Ammon's horn (tissue), 1 donor: ENCODE measurements around the gene FCHSD2.
"Not testable (repeated sequence)": the region's sequence is repeated elsewhere in the genome, so short reads cannot be mapped to it uniquely, and the experiment has no call there.

ENCODE experiments used
- DNase-seq: peaks from one replicate; pipeline ENCODE4 v3.0.0-alpha.2; 2016; ENCODE audit warnings: low spot score

FCHSD2 gene

DNA sequence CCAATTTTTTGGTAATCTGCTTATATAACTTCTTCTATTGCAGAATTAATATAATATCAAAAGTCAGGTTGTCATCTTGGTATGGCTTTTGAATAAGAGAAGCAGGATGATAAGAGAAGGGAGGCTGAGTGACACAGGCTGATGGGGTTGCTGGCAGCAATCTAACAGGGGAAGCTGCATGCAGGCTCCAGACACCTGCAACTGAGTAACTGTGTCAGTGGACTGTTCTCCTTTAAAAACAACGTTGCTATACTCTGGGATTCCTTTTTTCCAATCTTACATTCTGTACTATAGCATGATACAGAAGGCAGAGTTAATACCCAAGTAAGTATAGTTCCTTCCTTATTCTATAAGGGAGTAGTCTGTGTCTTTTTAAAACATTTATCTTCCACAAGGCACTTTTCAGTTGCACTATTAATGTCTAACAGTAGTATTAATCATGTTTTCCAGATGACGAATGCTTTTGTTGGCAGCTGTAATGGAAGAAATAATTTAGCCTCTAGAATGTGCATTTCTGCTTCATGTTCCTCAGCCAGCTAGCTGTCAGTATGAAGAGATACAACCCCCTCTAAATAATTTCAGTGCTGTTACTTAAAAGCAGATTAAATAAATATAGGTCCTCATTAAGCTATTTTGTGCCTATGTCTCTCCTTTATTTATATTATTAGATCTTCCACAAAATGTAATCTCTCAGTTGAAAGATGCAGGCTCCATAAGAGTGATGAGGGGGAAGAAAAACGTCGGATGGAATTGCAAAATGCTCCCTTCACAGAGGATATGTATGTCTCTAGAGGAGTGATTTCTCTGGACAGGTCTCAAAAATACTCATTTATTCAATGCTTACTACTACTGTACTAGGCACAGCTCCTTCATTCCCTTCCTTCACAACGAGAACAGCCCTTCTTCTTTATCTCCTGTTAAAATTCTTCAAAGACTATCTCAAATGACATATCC is 277.1 kb downstream of the FCHSD2 start:
- no peak for DNase-seq

DNA sequence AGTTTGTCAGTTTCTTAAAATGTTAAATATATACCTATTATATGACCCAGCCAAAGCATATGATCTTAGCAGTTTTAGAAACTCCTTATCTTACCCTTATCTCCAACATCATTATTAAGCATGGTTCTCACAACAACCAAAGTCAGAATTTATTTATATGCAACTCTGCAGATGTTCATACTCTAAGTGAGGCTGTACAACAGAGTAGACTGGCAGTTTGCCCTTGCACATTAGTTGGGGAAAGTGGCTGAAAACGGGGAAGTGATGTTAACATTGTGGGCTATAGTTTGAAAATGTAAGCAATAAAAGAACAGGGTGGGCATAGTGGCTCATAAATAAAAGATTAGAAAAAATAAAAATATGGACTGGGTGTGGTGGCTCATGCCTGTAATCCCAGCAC is 278.2 kb downstream of the FCHSD2 start:
- no peak for DNase-seq

DNA sequence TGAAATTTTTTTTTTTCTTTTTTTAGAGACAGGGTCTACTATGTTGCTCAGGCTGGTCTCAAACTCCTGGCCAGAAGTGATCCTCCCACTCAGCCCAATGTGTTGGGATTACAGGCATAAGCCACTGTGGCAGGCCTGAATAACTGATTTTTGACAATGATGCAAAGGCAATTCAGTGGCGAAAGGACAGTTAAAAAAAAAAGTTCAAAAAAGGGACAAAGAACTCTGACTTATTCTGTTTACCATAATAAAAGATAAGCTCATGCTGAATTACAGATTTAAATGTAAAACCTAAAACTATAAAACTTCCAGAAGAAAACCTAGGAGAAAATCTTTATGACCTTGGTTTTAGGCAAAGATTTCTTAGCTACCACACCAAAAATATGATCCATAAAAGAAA is 279.0 kb downstream of the FCHSD2 start:
- no peak for DNase-seq

DNA sequence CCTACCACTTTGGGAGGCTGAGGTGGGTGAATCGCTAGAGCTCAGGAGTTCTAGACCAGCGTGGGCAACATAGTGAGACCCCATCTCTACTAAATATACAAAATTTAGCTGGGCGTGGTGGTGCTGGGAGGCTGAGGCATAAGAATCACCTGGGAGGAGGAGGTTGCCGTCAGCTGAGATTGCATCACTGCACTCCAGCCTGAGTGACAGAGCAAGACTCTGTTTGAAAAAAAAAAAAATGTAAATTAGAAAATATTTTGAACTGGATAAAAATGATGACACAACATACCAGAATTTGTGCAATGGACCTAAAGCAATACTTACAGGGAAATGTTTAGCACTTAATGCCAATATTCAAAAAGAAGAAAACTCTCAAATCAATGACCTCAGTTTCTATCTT is 281.5 kb downstream of the FCHSD2 start:
- DNase-seq, result no peak

DNA sequence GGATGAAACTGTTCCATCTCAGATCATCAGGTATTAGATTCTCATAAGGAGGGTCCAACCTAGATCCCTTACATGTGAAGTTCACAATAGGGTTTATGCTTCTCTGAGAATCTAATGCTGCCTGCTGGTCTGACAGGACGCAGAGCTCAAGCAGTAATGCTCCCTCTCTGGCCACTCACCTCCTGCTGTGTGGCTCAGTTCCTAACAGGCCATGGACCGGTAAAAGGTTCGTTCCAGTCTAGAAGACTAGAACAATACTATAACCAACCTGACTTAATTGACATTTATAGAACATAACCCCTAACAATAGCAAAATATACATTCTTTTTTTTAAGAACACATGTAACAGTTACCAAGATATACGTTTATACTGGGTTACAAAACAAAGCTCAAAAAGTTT is 282.1 kb downstream of the FCHSD2 start:
- no peak for DNase-seq

DNA sequence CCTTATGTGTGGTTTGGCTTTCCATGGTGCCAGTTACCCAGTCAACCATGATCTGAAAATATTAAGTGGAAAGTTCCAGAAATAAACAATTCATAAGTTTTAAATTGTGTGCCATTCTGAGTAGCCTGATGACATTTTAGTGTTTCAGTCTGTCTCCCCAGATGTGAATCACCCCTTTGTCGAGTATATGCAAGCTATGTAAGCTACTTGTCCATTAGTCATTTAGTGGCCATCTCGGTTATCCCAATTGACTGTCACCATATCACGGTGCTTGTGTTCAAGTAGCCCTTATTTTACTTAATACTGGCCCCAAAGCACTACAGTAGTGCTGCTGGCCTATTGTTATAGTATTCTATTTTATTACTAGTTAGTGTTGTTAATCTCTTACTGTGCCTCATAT is 283.0 kb downstream of the FCHSD2 start:
- no peak for DNase-seq

DNA sequence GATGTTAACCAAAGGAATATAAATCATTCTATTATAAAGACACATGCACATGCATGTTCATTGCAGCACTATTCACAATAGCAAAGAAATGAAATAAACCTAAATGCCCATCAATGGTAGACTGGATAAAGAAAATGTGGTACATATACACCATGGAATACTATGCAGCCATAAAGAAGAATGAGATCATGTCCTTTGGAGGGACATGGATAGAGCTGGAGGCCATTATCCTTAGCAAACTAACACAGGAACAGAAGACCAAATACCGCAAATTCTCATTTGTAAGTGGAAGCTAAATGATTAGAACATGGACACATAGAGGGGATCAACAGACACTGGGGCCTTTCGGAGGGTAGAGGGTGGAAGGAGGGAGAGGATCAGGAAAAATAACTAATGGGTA is 283.9 kb downstream of the FCHSD2 start:
- not testable (repeated sequence) for DNase-seq

DNA sequence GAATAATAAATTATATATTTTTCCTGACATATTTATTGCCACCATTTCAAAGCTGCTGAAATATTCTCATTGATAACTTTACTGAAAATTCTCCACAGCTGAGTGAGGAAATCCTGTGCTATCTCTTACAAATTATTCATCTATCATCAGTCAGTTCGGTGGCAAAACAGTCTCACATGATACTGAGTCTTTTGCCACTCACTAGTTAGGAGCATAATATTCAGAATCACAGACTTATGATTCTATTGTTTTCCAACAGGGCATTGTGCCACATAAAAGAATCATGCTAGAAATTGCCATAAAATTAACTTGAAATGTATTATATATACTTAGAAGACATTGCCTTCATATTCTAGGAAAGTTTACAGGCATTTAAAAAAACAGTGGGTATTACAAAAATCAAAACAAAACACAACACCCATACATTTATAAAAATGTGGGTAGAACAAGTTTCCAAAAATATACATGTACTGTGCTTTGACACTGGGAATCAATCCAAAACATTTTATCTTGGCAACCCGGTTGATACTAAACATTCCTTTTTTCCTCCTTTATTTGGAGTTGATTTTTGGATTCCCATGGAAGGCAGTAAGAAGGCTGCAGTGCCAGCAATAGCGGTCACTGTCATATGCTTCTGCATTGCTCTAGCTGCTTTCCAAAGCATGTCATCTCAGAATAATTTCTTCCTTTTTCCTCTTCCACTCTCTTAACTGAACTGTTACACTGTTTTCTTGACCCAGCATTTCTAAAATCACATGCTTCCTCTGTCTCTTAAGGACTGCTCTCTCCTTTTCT is 285.4 kb downstream of the FCHSD2 start:
- no peak for DNase-seq

DNA sequence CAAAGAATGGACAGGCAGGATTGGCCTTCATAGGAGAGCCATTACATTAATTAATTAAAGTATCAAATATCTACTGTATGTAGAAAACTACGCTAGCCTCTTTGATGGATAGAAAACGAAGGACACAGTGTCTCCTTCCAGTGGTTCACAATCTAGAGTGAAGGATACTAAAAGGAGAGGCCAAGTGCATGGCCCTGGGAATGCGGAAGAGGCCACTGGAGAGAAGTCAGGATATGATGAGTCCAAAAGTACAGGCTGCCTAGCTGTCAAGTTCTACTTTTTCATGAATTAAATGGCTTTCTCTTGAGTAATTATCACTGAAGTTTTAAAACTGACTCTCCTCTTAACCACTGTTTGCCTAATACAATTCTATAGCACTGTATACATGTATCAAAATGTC is 286.1 kb downstream of the FCHSD2 start:
- DNase-seq, result no peak

DNA sequence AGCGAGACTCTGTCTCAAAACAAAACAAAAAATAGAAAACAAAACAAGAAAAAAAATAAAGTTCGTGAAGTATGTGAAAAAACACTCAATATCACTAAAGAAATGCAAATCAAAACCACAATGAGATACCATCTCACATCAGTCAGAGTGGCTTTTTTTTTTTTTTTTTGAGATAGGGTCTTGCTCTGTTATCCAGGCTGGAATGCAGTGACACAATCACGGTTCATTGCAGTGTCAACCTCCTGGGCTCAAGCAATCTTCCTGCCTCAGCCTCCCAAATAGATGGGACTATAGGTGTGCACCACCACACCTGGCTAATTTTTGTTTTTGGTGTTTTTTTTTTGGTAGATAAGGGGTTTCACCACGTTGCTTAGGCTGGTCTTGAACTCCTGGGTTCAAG is 290.4 kb downstream of the FCHSD2 start:
- no peak for DNase-seq

DNA sequence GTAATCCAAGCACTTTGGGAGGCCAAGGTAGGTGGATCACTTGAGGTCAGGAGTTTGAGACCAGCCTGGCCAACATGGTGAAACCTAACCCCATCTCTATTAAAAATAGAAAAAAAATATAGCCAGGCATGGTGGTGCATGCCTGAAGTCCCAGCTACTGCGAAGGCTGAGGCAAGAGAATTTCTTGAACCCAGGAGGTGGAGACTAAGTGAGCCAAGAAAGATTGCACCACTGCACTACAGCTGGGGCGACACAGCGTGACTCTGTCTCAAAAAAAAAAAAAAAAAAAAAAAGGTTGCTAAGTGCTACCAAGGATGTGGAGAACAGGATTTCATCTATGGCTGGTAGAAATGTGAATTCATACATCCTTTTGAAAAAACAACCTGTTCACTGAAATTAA is 291.3 kb downstream of the FCHSD2 start:
- DNase-seq, result no peak

DNA sequence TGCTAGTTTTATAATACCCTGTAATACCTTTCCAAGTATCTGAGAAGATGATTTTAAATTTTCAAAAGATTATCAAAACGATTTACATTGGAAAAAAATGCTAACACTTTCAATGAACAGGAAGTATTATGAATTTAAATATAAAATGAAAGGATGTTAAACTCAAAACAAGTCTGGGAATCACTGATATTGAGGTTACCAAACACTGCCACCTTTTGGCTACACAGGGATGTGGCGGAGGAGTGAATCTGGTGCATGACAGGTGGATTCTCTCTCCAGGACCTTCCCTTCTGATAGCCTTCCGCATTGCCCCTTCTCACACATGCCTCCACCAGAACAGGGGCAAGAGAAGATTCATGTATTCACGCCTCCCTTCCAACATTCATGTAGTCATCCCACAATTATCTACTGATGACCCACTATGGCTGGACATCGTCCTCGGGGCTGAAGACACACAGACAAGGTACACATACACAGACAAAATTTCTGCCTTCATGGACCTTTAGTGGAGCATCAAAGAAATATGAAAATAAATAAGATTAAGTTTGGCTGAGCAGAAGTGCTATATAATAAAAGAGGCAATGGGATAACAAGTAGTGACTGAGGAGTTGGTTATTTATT is 293.2 kb downstream of the FCHSD2 start:
- DNase-seq, result no peak

DNA sequence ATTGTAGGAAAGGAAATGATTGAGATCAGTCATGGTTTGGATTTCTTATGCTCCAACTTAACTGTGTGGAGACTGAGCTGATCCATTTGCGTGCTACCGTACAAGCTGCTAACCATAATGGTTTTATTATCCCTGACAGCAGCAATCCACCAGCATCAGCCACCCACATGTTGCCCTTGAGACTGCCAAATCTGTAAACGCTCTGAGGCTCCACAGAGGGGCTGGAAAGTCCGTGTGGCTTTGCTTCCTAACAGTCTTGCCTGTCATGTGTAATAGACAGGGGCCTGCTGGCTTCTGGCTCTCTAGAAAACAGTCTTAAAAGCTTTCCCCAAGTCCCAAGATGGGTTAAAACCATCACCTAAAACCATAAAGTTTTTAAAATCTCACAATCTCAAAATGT is 297.8 kb downstream of the FCHSD2 start:
- DNase-seq, result no peak

DNA sequence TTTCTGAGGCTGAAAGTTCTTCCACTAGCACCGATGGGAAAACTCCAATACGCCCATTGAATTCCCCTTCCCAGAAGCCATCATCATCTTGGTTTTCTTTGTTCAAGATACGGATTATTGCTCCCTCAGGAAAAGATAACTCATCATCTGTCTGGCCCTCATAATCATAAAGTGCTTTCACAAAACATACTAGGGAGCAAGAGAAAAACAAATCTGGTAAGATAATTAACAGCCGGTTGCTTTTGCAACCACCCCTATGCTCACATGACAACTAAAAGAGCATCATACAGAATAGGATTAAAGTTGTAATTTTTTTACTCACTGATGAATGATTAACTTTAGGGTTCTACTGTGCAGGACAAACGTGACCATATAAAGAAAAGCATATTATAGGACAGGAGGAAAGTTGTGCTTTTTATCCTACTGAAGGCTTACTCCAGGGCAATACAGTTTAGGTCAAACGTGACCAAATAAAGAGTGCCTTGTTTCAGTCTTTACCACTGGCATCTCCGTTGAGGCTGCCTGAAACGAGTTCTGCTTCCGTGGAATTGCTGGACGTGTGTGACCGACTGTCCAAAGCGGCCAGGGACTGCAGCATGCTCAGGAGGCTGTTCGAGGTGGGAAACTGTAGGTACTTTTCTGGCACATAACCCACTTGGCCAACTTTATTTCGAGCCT is 299.3 kb downstream of the FCHSD2 start:
- no peak for DNase-seq

DNA sequence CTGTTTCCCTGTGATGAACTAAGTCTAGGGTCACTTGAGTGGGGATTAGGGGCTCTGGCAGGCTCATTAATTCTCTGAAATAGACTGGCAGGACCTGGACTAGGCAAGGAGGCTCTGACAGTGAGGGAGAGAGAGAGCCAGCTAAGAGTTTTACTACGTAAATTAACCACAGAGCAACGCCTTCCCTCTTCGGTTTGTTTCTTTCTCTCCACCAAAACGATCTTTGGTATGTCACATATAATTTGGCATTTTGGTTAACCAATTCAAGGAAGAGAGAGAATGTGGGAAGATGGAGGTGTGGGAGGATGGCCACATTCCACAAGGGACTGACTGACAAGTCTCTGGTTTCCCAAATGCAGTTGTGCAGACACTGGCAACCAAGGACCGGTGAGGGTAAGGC is 300.0 kb downstream of the FCHSD2 start:
- no peak for DNase-seq

DNA sequence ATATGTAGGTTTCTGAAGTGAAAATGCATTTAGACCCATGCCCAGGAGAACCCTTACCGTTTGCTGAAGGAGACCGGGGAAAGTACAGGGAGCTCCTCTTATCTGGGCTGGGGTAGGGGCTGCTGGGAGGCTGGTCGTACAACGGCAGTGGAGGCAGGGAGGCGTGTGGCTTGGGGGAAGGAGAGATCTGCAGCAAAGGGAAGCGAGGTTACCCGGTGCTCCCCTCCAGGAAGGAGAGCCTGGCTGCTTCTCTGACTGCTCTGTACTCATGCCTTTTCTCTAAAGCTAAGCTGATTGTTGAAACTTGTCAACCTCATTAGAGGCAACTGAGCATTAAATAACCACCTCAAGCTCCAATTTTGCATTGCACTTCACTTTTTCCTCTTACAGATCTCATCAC is 300.7 kb downstream of the FCHSD2 start:
- no peak for DNase-seq

DNA sequence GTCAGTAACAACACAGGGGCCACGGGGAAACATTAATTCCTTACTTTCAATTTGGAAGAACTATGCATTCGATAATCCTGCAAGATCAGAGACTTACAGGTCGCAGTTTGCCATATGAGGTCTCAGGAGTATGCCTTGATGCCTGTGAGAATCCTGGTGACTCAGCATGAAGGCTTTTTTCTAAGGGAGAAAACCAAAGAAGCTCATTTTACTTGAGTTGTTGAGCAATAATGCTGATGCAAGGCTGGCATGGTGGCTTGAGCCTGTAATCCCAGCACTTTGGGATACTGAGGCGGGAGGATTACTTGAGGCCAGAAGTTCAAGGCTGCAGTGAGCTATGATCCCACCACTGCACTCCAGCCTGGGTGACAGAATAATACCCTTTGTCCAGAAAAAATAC is 301.3 kb downstream of the FCHSD2 start:
- no peak for DNase-seq

DNA sequence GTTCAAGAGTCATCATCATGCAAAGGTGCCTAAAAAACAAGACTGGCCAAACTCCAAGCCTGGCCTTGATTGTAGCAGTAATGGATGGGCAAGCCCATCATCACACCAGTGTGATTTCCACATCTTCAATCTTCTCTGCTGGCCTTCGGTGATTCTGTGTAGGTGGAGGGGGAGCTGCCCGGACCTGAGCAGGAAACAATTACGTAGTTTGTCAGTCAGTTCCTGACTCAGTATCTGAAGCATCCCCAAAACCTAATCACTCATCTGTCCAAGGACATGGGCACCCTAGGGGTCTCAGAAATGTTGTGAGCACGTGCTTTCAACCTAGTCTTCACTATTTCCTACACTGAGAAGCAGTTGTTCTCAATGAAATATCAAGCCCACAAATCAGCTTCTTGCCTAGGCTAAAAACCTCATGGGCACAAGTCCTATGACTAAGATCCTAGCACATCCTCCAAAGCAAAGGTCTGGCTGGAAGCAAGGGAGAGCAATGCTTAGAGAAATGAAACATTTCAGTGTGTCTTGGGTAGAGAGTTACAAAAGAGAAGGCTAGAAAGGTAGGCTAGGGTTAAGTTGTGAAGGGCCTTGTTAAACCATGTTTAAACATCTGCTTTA is 303.3 kb downstream of the FCHSD2 start:
- DNase-seq, result no peak

DNA sequence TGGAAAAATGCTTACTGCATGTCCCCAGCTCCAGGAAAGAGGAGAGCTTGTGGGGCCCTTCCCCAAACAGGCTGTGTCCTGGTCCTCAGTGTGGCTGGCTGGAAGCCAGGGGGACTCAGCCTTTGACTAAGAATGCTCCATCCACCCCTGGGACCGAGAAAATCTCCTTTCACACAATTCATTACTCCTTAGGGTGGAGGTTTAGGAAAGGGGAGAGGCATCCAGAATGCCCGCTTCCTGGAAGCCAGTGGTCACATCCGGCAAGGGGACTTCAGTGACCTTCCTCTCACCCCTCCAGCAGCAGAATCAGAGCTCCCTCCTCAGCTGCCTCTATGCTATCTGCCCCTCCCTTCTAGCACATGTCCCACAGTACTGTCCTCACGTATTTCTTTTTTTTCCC is 306.0 kb downstream of the FCHSD2 start:
- DNase-seq, result no peak

DNA sequence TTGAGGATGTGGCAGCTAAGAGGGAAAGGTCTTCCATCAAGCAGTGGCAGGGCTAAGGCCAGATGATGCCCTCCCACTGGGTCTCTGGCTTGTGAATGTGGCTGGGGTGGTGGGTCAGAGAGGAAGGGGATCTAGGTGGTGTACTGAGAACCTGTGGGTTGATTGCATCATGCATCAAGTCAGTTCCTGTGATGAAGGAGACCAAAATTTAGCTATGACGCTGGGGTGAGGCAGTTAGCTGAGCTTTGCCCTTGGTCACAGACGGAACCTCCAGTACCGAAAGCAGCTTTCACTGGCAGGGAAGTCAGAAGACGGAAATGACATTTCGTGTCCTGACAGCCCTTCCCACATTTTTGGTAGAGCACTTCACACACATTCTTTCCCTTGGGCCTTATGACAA is 307.2 kb downstream of the FCHSD2 start:
- DNase-seq, result no peak

DNA sequence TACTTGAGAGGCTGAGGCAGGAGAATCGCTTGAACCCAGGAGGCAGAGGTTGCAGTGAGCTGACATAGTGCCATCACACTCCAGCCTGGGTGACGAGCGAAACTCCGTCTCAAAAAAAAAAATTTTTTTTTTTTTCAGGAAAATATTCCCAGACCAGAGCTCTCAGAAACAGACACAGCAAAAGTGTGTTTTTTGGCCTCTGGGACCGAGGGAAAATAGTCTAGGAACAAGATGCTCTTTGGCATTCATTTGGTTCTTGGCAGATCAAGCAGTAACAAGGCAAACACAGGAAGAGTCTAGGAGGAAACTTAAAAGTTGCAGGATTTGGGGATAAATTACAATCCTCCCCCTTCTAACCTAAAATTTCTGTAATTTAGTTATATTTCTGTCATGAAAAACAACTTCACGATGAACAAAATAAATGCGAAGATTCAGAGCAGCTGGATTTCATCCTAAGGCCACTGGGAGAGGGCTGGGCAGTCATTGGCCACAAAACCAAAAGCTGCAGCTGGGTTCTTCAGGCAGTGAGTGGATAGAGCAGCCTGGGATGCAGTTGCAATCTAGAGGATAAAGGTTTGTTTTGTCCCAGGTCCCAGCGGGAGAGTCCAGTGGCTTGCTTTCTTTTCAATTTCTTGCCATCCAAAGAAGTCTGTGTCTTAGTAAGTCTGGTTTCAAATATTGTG is 308.2 kb downstream of the FCHSD2 start:
- DNase-seq, result peak; percentile 54
